Mesendoderm (in vitro differentiated cells): Measurements from ENCODE around the gene GTF3C1.

Experiments used
- DNase-seq: peaks from one replicate; pipeline ENCODE4 v3.0.0; 2013
- H2AK5ac ChIP-seq: 2 replicates; pipeline ENCODE4 v1.6.1; 2013; ENCODE audit warnings: low read length, inconsistent platforms
- H2BK120ac ChIP-seq: 2 replicates; pipeline ENCODE4 v1.6.1; 2013; ENCODE audit warnings: low read depth, mild to moderate bottlenecking, low read length, moderate library complexity, mixed read lengths
- H2BK15ac ChIP-seq: replicated peaks from 2 replicates; pipeline ENCODE4 v1.6.1; 2013; ENCODE audit warnings: low read depth, mild to moderate bottlenecking, moderate library complexity
- H2BK5ac ChIP-seq: 2 replicates; pipeline ENCODE4 v1.6.1; 2013; ENCODE audit warnings: low read length, inconsistent platforms
- H3K18ac ChIP-seq: 2 replicates; pipeline ENCODE4 v1.6.1; 2013; ENCODE audit warnings: mild to moderate bottlenecking, low read length, mixed read lengths
- H3K23ac ChIP-seq: one replicate; pipeline ENCODE4 v1.6.1; 2013; ENCODE audit warnings: low read length
- H3K27ac ChIP-seq: 2 replicates; pipeline ENCODE4 v1.5.1; 2013; ENCODE audit warnings: low read depth, mild to moderate bottlenecking, inconsistent platforms, low read length, moderate library complexity
- H3K27me3 ChIP-seq: 2 replicates; pipeline ENCODE4 v1.6.1; 2013; ENCODE audit warnings: low read length, control low read depth, mild to moderate bottlenecking, inconsistent platforms; ENCODE audit not compliant: insufficient read depth, poor library complexity
- H3K36me3 ChIP-seq: 2 replicates; pipeline ENCODE4 v1.6.1; 2013; ENCODE audit warnings: low read length, inconsistent platforms; ENCODE audit not compliant: control insufficient read depth, insufficient read depth
- H3K4ac ChIP-seq: one replicate; pipeline ENCODE4 v1.6.1; 2013; ENCODE audit warnings: low read depth, mild to moderate bottlenecking, low read length, moderate library complexity
- H3K4me1 ChIP-seq: 2 replicates; pipeline ENCODE4 v1.6.1; 2013; ENCODE audit warnings: low read depth, low read length, inconsistent platforms; ENCODE audit not compliant: control insufficient read depth
- H3K4me2 ChIP-seq: 2 replicates; pipeline ENCODE4 v1.6.1; 2013; ENCODE audit warnings: low read length
- H3K4me3 ChIP-seq: 2 replicates; pipeline ENCODE4 v1.5.1; 2013; ENCODE audit warnings: mild to moderate bottlenecking, low read length
- H3K56ac ChIP-seq: one replicate; pipeline ENCODE4 v1.6.1; 2013; ENCODE audit warnings: low read length
- H3K79me1 ChIP-seq: 2 replicates; pipeline ENCODE4 v1.6.1; 2013; ENCODE audit warnings: low read length, inconsistent platforms
- H3K79me2 ChIP-seq: 2 replicates; pipeline ENCODE4 v1.6.1; 2013; ENCODE audit warnings: mild to moderate bottlenecking, low read length; ENCODE audit not compliant: control insufficient read depth, insufficient read depth
- H3K9ac ChIP-seq: 2 replicates; pipeline ENCODE4 v1.6.1; 2013; ENCODE audit warnings: low read length, inconsistent platforms
- H4K5ac ChIP-seq: one replicate; pipeline ENCODE4 v1.6.1; 2013; ENCODE audit warnings: low read length
- H4K8ac ChIP-seq: one replicate; pipeline ENCODE4 v1.6.1; 2013; ENCODE audit warnings: low read depth, mild to moderate bottlenecking, control low read depth, low read length, moderate library complexity
- WGBS: extraction: QIAGEN DNeasy Blood & Tissue Kit; methylation state at CpG from one replicate; pipeline ENCODE4 v1.1.7; 2013; ENCODE audit warnings: low lambda C conversion rate, missing lambda C conversion rate; ENCODE audit not compliant: insufficient coverage; ENCODE audit errors: extremely low coverage; 5-methylcytosine and 5-hydroxymethylcytosine counted together

Gene GTF3C1

DNA sequence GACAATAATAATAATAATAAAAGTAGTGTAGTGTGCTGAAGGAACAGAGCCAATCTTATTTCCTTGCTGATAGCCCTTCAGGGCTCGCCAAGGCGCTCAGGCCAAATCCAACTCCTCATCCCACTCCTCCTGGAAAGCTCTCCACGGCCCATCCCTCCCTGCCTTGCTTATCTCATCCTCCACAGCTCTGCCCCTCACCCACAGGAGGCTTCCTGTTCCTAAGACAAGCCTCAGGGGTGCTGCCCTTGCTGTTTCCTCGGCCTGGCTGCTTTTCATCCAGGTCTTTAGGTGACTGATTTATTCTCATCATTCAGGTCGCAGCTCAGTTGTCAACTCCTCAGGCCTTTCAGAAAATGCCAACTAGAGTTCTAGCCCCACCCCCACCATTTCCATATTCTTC is 11.2 kb downstream of the GTF3C1 start:
- H2BK5ac ChIP-seq: no peak overlapping the region
- no peak overlapping the region for H3K9ac ChIP-seq
- H3K79me2 ChIP-seq: no peaks in the 10 kb centered on the region
- H2BK15ac ChIP-seq: no peak overlapping the region
- no peak overlapping the region for H4K8ac ChIP-seq
- H3K23ac ChIP-seq: no peak overlapping the region
- peak; percentile 70 for DNase-seq
- no peak overlapping the region for H3K56ac ChIP-seq
- peaks cover 23% of the 10 kb centered on the region for H3K36me3 ChIP-seq
- no CpG with 5 or more reads among the region's 5 CpGs for WGBS
- H3K18ac ChIP-seq: no peak overlapping the region
- peaks cover 4% of the 10 kb centered on the region for H3K4me1 ChIP-seq
- peaks cover 5% of the 10 kb centered on the region for H3K79me1 ChIP-seq
- H2BK120ac ChIP-seq: no peak overlapping the region
- H3K27ac ChIP-seq: no peak overlapping the region
- H4K5ac ChIP-seq: no peak overlapping the region
- no peaks in the 10 kb centered on the region for H3K27me3 ChIP-seq
- H3K4me3 ChIP-seq: no peak overlapping the region
- H2AK5ac ChIP-seq: no peak overlapping the region
- no peak overlapping the region for H3K4me2 ChIP-seq
- H3K4ac ChIP-seq: no peak overlapping the region

DNA sequence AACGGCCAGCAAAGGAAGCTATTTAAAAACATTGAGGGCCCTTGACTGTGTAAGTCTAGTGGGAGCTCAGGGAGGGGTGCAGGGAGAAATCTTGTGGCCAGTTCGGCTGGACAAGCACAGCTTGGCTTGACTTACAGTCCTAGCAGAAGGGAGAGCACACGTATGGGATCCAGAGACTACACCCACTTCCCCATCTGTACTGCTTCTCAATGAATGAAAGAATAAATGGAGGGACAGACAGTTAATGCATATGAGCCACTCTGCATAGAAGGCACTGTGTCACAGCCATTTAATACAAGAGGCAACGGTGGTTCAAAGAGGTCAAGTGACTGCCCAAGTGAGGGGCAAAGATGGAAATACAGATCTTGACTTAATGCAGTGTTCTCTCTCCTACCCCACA is 15.5 kb downstream of the GTF3C1 start:
- Histone ChIP-seq H3K23ac (no peak overlapping the region), H3K27ac (no peak overlapping the region), H3K4me1 (peaks cover 4% of the 10 kb centered on the region), H3K79me2 (no peaks in the 10 kb centered on the region), H2BK120ac (no peak overlapping the region), H3K56ac (no peak overlapping the region), H4K8ac (no peak overlapping the region), H3K4me3 (no peak overlapping the region), H3K4me2 (no peak overlapping the region), H2BK5ac (no peak overlapping the region), H2AK5ac (no peak overlapping the region), H3K18ac (no peak overlapping the region), H2BK15ac (no peak overlapping the region), H3K9ac (no peak overlapping the region), H3K27me3 (no peaks in the 10 kb centered on the region), H3K79me1 (no peaks in the 10 kb centered on the region), H3K36me3 (peaks cover 23% of the 10 kb centered on the region), H3K4ac (no peak overlapping the region), H4K5ac (no peak overlapping the region)
- DNase-seq: no peak
- no CpG with 5 or more reads among the region's 4 CpGs for WGBS

DNA sequence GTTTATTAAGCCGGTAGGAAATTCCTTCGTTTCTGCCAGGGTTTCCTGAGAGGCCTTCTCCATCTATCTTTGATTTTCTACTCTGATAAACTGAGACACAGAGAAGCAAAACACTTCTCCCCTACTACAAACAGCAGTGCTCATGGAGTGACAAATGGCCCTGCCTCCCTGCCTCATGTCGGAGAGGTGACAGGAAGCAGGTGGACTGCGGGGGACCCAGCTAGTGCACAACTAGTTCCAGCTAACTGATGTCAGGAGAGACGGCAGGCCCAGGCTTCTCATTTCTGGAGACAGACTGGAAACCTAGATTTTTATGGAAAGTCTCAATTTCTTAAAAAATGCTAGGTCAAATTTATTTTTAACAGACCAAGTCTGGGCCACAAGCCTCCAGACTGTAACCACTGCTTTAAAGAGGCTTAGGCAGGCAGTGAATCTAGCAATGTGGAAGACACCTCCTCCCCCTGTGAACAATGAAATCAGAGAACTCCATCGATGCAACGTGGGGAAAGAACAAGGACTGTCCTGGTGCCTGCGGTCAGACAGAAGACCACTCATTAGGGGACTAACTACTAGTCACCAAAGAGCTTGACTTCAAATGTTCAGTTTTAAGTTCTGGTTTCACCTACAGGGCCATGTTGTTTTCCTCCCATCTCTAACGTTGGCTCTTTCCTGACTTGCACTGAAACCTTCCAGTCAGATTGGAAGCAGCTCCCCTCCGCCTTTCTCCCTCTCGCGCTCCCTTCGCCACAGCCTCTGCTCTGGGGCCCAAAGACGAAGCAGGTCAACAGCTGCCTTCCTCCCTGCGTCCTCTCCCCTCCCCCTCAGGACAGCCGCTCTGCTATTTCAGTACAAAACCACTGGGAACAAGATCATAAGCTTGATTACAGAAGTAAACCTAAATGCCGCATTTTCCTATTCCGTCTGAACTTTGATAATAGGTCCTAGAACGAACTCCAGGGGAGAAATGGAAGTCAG is 17.6 kb downstream of the GTF3C1 start:
- Histone ChIP-seq H4K8ac (no peak overlapping the region), H3K27me3 (no peaks in the 10 kb centered on the region), H3K18ac (no peak overlapping the region), H3K79me1 (no peaks in the 10 kb centered on the region), H2BK5ac (no peak overlapping the region), H2BK15ac (no peak overlapping the region), H3K4ac (no peak overlapping the region), H3K23ac (no peak overlapping the region), H3K4me3 (no peak overlapping the region), H2BK120ac (no peak overlapping the region), H3K4me2 (no peak overlapping the region), H3K9ac (no peak overlapping the region), H3K27ac (no peak overlapping the region), H3K79me2 (no peaks in the 10 kb centered on the region), H3K36me3 (peaks cover 25% of the 10 kb centered on the region), H4K5ac (no peak overlapping the region), H3K56ac (no peak overlapping the region), H2AK5ac (no peak overlapping the region), H3K4me1 (no peaks in the 10 kb centered on the region)
- no CpG with 5 or more reads among the region's 19 CpGs for WGBS
- DNase-seq: no peak

DNA sequence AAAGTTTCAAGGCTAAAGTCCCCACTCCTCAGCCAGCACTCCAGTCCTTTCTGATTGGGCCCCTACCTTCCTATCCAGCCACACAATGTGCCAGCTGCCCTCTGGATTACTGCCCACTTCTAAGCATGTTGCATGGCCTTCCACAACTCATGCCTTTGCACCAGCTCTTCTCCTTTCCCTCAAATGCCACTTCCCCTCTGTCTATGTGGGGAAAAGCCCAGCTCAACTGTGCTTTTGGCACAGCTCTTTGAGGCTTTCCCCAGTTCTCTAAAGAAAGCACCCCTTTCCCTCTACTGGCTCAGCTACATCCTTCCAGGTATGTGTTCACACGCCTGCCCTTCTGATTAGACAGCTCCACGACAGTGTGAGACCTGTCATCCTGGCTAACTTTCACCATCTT is 18.5 kb downstream of the GTF3C1 start:
- H3K4me1 ChIP-seq: no peaks in the 10 kb centered on the region
- H4K8ac ChIP-seq: no peak overlapping the region
- H4K5ac ChIP-seq: no peak overlapping the region
- no peak overlapping the region for H3K4ac ChIP-seq
- no peak overlapping the region for H3K18ac ChIP-seq
- no peak overlapping the region for H3K9ac ChIP-seq
- no peak overlapping the region for H3K4me3 ChIP-seq
- H2BK15ac ChIP-seq: no peak overlapping the region
- H3K27me3 ChIP-seq: no peaks in the 10 kb centered on the region
- no peak for DNase-seq
- H2AK5ac ChIP-seq: no peak overlapping the region
- H2BK5ac ChIP-seq: no peak overlapping the region
- no peak overlapping the region for H3K56ac ChIP-seq
- no peak overlapping the region for H3K23ac ChIP-seq
- peaks cover 25% of the 10 kb centered on the region for H3K36me3 ChIP-seq
- no peak overlapping the region for H3K4me2 ChIP-seq
- no peak overlapping the region for H2BK120ac ChIP-seq
- no peak overlapping the region for H3K27ac ChIP-seq
- WGBS: no CpG with 5 or more reads among the region's 2 CpGs
- no peaks in the 10 kb centered on the region for H3K79me1 ChIP-seq
- no peaks in the 10 kb centered on the region for H3K79me2 ChIP-seq

DNA sequence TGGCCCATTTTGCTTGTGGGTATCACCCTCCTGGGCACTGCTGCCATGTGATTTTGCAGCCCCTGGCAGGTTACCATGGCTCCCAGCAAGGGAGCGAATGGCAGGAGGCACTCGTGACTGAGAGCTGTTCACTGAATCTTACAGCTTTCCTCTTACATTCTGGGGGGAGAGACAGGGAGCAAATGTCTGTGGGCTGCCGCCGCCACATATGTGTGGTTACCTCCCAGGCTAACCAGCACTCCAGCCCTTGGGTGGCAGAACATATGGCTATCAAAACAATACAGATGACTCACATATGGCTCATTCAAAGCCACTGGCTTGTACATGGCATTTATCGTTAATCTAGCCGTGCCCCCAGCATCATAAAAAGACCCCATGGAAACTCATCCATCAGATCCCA is 19.8 kb downstream of the GTF3C1 start:
- peaks cover 27% of the 10 kb centered on the region for H3K36me3 ChIP-seq
- H3K4ac ChIP-seq: no peak overlapping the region
- H3K79me1 ChIP-seq: no peaks in the 10 kb centered on the region
- no peaks in the 10 kb centered on the region for H3K79me2 ChIP-seq
- no peak overlapping the region for H3K56ac ChIP-seq
- no peak overlapping the region for H4K8ac ChIP-seq
- H3K4me2 ChIP-seq: no peak overlapping the region
- H2BK120ac ChIP-seq: no peak overlapping the region
- H2BK15ac ChIP-seq: no peak overlapping the region
- no peak overlapping the region for H2BK5ac ChIP-seq
- H3K18ac ChIP-seq: no peak overlapping the region
- no peak overlapping the region for H3K9ac ChIP-seq
- no peak overlapping the region for H3K4me3 ChIP-seq
- no peak for DNase-seq
- H3K4me1 ChIP-seq: no peaks in the 10 kb centered on the region
- H3K27ac ChIP-seq: no peak overlapping the region
- no CpG with 5 or more reads among the region's 6 CpGs for WGBS
- H4K5ac ChIP-seq: no peak overlapping the region
- no peak overlapping the region for H2AK5ac ChIP-seq
- H3K27me3 ChIP-seq: no peaks in the 10 kb centered on the region
- H3K23ac ChIP-seq: no peak overlapping the region
